ENCODE measurements around the gene KANK4. TPM values are rescaled to one million over a fixed set of nuclear protein-coding genes. Genes with fewer than 3 reads are reported as not detected.

The KANK4 gene
- polyA plus RNA-seq, 1 donor (not counting 4 experiments of a cell fraction or from before 2014, with no cell fraction given), result 0.92 TPM

DNA sequence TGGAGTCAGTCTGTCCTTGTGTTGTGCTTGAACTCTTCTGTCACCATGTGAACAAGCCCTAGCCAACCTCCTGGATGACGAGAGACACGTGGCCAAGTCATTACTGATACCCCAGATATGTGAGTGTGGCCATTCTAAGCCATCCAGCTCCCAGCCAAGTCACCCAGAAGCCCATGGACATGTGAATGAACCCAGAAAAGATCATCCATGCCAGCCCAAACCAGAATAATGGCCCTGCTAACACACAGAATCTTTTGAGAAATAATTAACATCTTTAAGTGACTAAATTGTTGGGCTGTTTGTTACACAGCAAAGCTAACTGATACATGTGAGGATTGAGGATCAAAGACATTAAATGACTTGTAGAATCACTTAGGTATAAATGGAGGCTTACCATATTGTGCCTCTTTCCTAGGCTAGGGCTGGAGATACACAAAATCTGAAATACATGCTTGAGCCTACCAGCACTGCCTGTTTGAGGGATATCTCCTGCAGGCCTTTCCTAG is 38.2 kb downstream of the KANK4 start:
- Histone ChIP-seq H3K36me3 (ENCODE audit: control insufficient read depth in 2 of 2, extremely low read depth in 1 of 2, insufficient read depth in 2 of 2, low read length in 2 of 2) (no peaks in the 10 kb centered on the region), H3K4me1 (ENCODE audit: control insufficient read depth, extremely low read depth, insufficient read depth, low read length) (no peaks in the 10 kb centered on the region), H3K27ac (ENCODE audit: control insufficient read depth, insufficient read depth, low read length) (no peak overlapping the region), H3K4me3 (ENCODE audit: control insufficient read depth in 2 of 3, extremely low read depth in 1 of 3, insufficient read depth in 2 of 3, low read depth in 1 of 3, low read length in 3 of 3) (no peak overlapping the region), H3K4me2 (ENCODE audit: control insufficient read depth, extremely low read depth, insufficient read depth, low read depth, low read length) (no peak overlapping the region), H3K9ac (ENCODE audit: control insufficient read depth, extremely low read depth, insufficient read depth, low read length) (no peak overlapping the region), H3K79me2 (ENCODE audit: control insufficient read depth, insufficient read depth, low read length) (no peaks in the 10 kb centered on the region), H3K27me3 (ENCODE audit: control insufficient read depth, extremely low read depth, insufficient read depth, low read length) (no peaks in the 10 kb centered on the region), H3K9me1 (ENCODE audit: control insufficient read depth, extremely low read depth, insufficient read depth, low read length) (no peaks in the 10 kb centered on the region), H4K20me1 (ENCODE audit: control insufficient read depth, extremely low read depth, insufficient read depth, low read length) (no peaks in the 10 kb centered on the region), H3K9me3 (ENCODE audit: control insufficient read depth, low read depth, low read length) (peaks cover 2% of the 10 kb centered on the region), H2AFZ (ENCODE audit: control insufficient read depth, low read length) (no peak overlapping the region)
- dilution Hi-C loops (cut with MboI; ENCODE audit: extremely low pct_ligation_motif_present, low sequenced_read_pairs), result no loop called here
- FAIRE-seq (no peak), DNase-seq (ENCODE audit: low read depth, low spot score) (no peak)
- TF ChIP-seq EZH2 (IDR thresholded peaks at IDR 0.05; ENCODE audit: low read length) (no peak), CTCF (optimal IDR thresholded peaks at IDR 0.05 in 1 of 3, IDR thresholded peaks at IDR 0.05 in 1 of 3, conservative IDR thresholded peaks at IDR 0.05 in 1 of 3; ENCODE audit: extremely low read depth in 1 of 3, insufficient read depth in 2 of 3, low read length in 3 of 3) (no peak)

DNA sequence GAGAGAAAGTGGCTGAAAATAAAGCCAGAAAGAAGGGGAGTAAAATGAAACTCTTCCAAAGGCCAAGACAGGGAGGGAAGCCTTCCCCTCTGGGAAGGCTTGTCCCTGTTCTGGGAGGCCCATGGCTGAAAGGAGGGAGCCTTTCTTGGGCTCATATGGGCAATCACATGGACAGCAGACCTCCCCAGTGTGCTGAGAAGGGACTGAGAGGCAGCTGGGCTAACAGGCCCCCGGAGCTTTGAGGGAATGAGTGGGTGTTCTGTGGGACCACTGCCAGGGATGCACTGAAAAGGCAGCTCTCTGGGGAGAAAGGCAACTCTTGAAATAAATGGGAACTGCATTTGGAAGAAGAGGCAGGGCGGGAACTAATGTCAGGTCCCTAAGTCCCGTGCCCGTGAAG is 39.1 kb downstream of the KANK4 start:
- FAIRE-seq, result no peak
- H3K27ac ChIP-seq (ENCODE audit: control insufficient read depth, insufficient read depth, low read length), result no peak overlapping the region
- TF ChIP-seq EZH2 (IDR thresholded peaks at IDR 0.05; ENCODE audit: low read length) (no peak), CTCF (optimal IDR thresholded peaks at IDR 0.05 in 1 of 3, IDR thresholded peaks at IDR 0.05 in 1 of 3, conservative IDR thresholded peaks at IDR 0.05 in 1 of 3; ENCODE audit: extremely low read depth in 1 of 3, insufficient read depth in 2 of 3, low read length in 3 of 3) (no peak)

More for the DNA sequence above, 39.1 kb downstream of the KANK4 start:
- Histone ChIP-seq H3K79me2 (ENCODE audit: control insufficient read depth, insufficient read depth, low read length) (no peaks in the 10 kb centered on the region), H3K9me3 (ENCODE audit: control insufficient read depth, low read depth, low read length) (peaks cover 2% of the 10 kb centered on the region), H3K4me1 (ENCODE audit: control insufficient read depth, extremely low read depth, insufficient read depth, low read length) (no peaks in the 10 kb centered on the region), H4K20me1 (ENCODE audit: control insufficient read depth, extremely low read depth, insufficient read depth, low read length) (no peaks in the 10 kb centered on the region), H2AFZ (ENCODE audit: control insufficient read depth, low read length) (no peak overlapping the region), H3K4me3 (ENCODE audit: control insufficient read depth in 2 of 3, extremely low read depth in 1 of 3, insufficient read depth in 2 of 3, low read depth in 1 of 3, low read length in 3 of 3) (no peak overlapping the region), H3K36me3 (ENCODE audit: control insufficient read depth in 2 of 2, extremely low read depth in 1 of 2, insufficient read depth in 2 of 2, low read length in 2 of 2) (no peaks in the 10 kb centered on the region), H3K9ac (ENCODE audit: control insufficient read depth, extremely low read depth, insufficient read depth, low read length) (no peak overlapping the region), H3K9me1 (ENCODE audit: control insufficient read depth, extremely low read depth, insufficient read depth, low read length) (no peaks in the 10 kb centered on the region), H3K27me3 (ENCODE audit: control insufficient read depth, extremely low read depth, insufficient read depth, low read length) (no peaks in the 10 kb centered on the region), H3K4me2 (ENCODE audit: control insufficient read depth, extremely low read depth, insufficient read depth, low read depth, low read length) (no peak overlapping the region)
- no peak for DNase-seq (ENCODE audit: low read depth, low spot score)
- dilution Hi-C loops (cut with MboI; ENCODE audit: extremely low pct_ligation_motif_present, low sequenced_read_pairs), result no loop called here

Measured in keratinocyte (primary cell).